PC-3 (cell line): ENCODE results near the gene TOM1L2. TPM values are rescaled to one million over a fixed set of nuclear protein-coding genes. Genes with fewer than 3 reads are reported as not detected.
A peak's percentile ranks its signal among the peaks of the same experiment; 100 is the strongest.

ENCODE experiments used
- ATAC-seq: fragments of 200-7000 bp; cut with Tn5 transposase; 2 replicates; pipeline ENCODE4 v1.9.1; 2020; ENCODE audit warnings: mild to moderate bottlenecking, moderate library complexity
- BruUV-seq: library from RNA; stranded (reverse); fragments of 400-500 nt; replicated peaks from 2 replicates; lab custom pipeline; 2021; lab: Mats Ljungman, UMichigan
- CTCF ChIA-PET: fragments of 300-600 bp; sonication (Branson Sonifier 250); formaldehyde crosslinking; loops from one replicate; lab custom pipeline; 2022; ENCODE audit warnings: antibody characterized with exemption; lab: Charles Lee
- POLR2A ChIA-PET: fragments of 300-600 bp; sonication (Branson Sonifier 250); formaldehyde crosslinking; loops from one replicate; lab custom pipeline; 2022; ENCODE audit warnings: antibody characterized with exemption; ENCODE audit not compliant: unreplicated experiment; lab: Charles Lee
- DNase-seq: peaks from one replicate; pipeline ENCODE4 v3.0.0-alpha.2; 2015
- H2AFZ ChIP-seq: fragments of 300-600 bp; sonication (generic); 2 replicates; pipeline ENCODE4 v1.6.0; 2016; ENCODE audit warnings: antibody characterized with exemption, low read length
- H3F3A ChIP-seq: fragments of 300-600 bp; sonication (generic); one replicate; pipeline ENCODE4 v1.6.0; 2017; ENCODE audit warnings: antibody characterized with exemption, low read length, control low read depth, mild to moderate bottlenecking; ENCODE audit not compliant: unreplicated experiment
- H3K27ac ChIP-seq: fragments of 300-600 bp; sonication (generic); 2 replicates; pipeline ENCODE4 v1.5.1; 2016; ENCODE audit warnings: mild to moderate bottlenecking, low read length
- H3K27me3 ChIP-seq: fragments of 300-600 bp; sonication (generic); 2 replicates; pipeline ENCODE4 v1.6.1; 2016; ENCODE audit warnings: low read length, mixed read lengths
- H3K36me3 ChIP-seq: fragments of 300-600 bp; sonication (generic); 2 replicates; pipeline ENCODE4 v1.6.1; 2016; ENCODE audit warnings: low read depth, mixed run types, low read length, mixed read lengths
- H3K4me1 ChIP-seq: fragments of 300-600 bp; sonication (generic); 2 replicates; pipeline ENCODE4 v1.5.1; 2016; ENCODE audit warnings: low read length; ENCODE audit not compliant: insufficient read depth
- H3K4me2 ChIP-seq: fragments of 300-600 bp; sonication (generic); 2 replicates; pipeline ENCODE4 v1.6.0; 2016; ENCODE audit warnings: low read length
- H3K4me3 ChIP-seq: fragments of 300-600 bp; sonication (generic); 2 replicates; pipeline ENCODE4 v1.5.1; 2016; ENCODE audit warnings: mild to moderate bottlenecking, low read length, mixed read lengths
- H3K79me2 ChIP-seq: fragments of 300-600 bp; sonication (generic); 2 replicates; pipeline ENCODE4 v1.6.1; 2017; ENCODE audit warnings: low read length, mixed read lengths
- H3K9ac ChIP-seq: fragments of 300-600 bp; sonication (generic); 2 replicates; pipeline ENCODE4 v1.6.0; 2016; ENCODE audit warnings: mild to moderate bottlenecking, low read length
- H3K9me2 ChIP-seq: fragments of 300-600 bp; sonication (generic); replicated peaks from 2 replicates; pipeline ENCODE4 v1.6.1; 2016; ENCODE audit warnings: mixed run types, low read length, mixed read lengths
- H3K9me3 ChIP-seq: fragments of 300-600 bp; sonication (generic); 2 replicates; pipeline ENCODE4 v1.6.1; 2016; ENCODE audit warnings: low read length, mixed read lengths
- H4K20me1 ChIP-seq: fragments of 300-600 bp; sonication (generic); 2 replicates; pipeline ENCODE4 v1.6.1; 2016; ENCODE audit warnings: low read length, mixed read lengths
- EZH2 ChIP-seq: fragments of 300-600 bp; sonication (generic); IDR thresholded peaks from one replicate; pipeline ENCODE4 v1.6.1; 2017; ENCODE audit warnings: antibody characterized with exemption, mild to moderate bottlenecking, low read length; ENCODE audit not compliant: unreplicated experiment
- EZH2phosphoT487 ChIP-seq: fragments of 300-600 bp; sonication (generic); IDR thresholded peaks from 2 replicates; pipeline ENCODE4 v1.6.1; 2018; ENCODE audit warnings: mild to moderate bottlenecking, antibody characterized with exemption, low read length, borderline replicate concordance
- intact Hi-C: fragments of 100-400 bp; cut with micrococcal nuclease; formaldehyde crosslinking; loops from 2 replicates; pipeline ENCODE4 v1.9.0; 2023
- total RNA-seq: library from RNA; depleted of rRNA; stranded (reverse); fragments of >200 nt; gene quantifications from 2 replicates; pipeline ENCODE4 v1.2.3, GENCODE V29; 2014
- TF ChIP-seq, protein P1 (sequence below): fragments of 300-600 bp; sonication (generic); conservative IDR thresholded peaks from 2 replicates; pipeline ENCODE4 v1.5.1; 2017; ENCODE audit warnings: antibody characterized with exemption, low read depth, mild to moderate bottlenecking, low read length

Gene TOM1L2
- total RNA-seq, 1 experiment from 2014 or later = 53.3 TPM

DNA sequence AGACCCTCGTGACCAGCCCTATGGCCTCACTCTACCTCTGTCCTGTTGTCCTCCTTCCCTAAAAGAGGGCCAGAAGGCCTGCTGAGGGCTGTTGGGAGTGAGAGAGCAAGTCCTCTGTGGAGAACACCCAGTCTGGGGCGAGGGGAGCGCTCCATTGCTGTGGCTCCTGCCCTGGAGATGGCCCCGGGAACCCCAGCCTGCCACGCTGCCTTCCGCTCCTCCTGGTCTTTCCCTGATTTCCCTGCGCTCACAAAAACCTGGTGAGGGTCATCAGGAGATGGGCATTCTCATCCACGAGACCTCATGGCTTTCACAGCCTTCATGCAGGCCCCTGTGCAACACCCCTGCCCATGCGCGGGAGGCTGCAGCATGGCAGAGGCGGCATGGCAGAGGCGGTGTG, 21.7 kb upstream of the TOM1L2 start:
- H3K79me2 ChIP-seq = no peaks in the 10 kb centered on the region
- DNase-seq (no peak), ATAC-seq (no peak)
- TF ChIP-seq, protein P1, sequence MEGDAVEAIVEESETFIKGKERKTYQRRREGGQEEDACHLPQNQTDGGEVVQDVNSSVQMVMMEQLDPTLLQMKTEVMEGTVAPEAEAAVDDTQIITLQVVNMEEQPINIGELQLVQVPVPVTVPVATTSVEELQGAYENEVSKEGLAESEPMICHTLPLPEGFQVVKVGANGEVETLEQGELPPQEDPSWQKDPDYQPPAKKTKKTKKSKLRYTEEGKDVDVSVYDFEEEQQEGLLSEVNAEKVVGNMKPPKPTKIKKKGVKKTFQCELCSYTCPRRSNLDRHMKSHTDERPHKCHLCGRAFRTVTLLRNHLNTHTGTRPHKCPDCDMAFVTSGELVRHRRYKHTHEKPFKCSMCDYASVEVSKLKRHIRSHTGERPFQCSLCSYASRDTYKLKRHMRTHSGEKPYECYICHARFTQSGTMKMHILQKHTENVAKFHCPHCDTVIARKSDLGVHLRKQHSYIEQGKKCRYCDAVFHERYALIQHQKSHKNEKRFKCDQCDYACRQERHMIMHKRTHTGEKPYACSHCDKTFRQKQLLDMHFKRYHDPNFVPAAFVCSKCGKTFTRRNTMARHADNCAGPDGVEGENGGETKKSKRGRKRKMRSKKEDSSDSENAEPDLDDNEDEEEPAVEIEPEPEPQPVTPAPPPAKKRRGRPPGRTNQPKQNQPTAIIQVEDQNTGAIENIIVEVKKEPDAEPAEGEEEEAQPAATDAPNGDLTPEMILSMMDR = no peak
- TF ChIP-seq EZH2 = no peak
- no peak for TF ChIP-seq EZH2phosphoT487
- H3K36me3 ChIP-seq = no peaks in the 10 kb centered on the region
- H3K9ac ChIP-seq = no peak overlapping the region
- H3K4me2 ChIP-seq = no peak overlapping the region
- no TSS peak for BruUV-seq
- no peak overlapping the region for H2AFZ ChIP-seq
- H3F3A ChIP-seq = no peaks in the 10 kb centered on the region
- no peaks in the 10 kb centered on the region for H4K20me1 ChIP-seq
- H3K4me3 ChIP-seq = no peak overlapping the region
- intact Hi-C loops = loop anchor here (5.0 kb wide), 1 partner anchor 38 kb away; no protein-coding TSS in a partner anchor
- no peaks in the 10 kb centered on the region for H3K9me3 ChIP-seq
- peaks cover 23% of the 10 kb centered on the region for H3K4me1 ChIP-seq
- ChIA-PET POLR2A (no interaction called here), CTCF (no interaction called here)
- no peaks in the 10 kb centered on the region for H3K9me2 ChIP-seq
- no peak overlapping the region for H3K27ac ChIP-seq
- H3K27me3 ChIP-seq = no peaks in the 10 kb centered on the region

DNA sequence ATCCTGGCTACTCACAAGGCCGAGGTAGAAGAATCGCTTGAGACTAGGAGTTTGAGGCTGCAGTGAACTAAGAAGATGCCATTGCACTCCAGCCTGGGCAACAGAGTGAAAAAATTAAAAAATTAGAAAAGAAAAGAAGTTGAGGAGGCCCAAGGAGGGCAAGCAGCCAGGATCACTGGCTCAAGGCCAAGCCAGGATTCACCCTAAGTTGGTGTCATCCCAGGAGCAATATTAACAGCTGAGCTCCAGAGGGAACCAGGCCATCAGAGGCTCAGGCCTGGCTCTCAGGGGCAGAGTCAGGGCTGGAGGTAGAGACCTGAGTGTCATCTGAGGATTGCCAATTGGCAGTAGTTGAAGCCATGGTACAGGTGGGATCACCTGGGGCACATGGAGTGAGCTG, 21.2 kb upstream of the TOM1L2 start:
- Histone ChIP-seq H3K9me2 (no peaks in the 10 kb centered on the region), H3K27ac (no peak overlapping the region), H3K36me3 (no peaks in the 10 kb centered on the region), H2AFZ (no peak overlapping the region), H3K79me2 (no peaks in the 10 kb centered on the region), H3F3A (no peaks in the 10 kb centered on the region), H3K9ac (no peak overlapping the region), H4K20me1 (no peaks in the 10 kb centered on the region), H3K4me1 (peaks cover 23% of the 10 kb centered on the region), H3K27me3 (no peaks in the 10 kb centered on the region), H3K4me3 (no peak overlapping the region), H3K9me3 (no peaks in the 10 kb centered on the region), H3K4me2 (no peak overlapping the region)
- CTCF ChIA-PET = no interaction called here
- DNase-seq (no peak), ATAC-seq (no peak)
- BruUV-seq = no TSS peak
- POLR2A ChIA-PET = no interaction called here
- no peak for TF ChIP-seq EZH2phosphoT487
- no peak for TF ChIP-seq EZH2
- TF ChIP-seq, protein P1 = no peak
- intact Hi-C loops = loop anchor here (5.0 kb wide), 1 partner anchor 39 kb away; no protein-coding TSS in a partner anchor

DNA sequence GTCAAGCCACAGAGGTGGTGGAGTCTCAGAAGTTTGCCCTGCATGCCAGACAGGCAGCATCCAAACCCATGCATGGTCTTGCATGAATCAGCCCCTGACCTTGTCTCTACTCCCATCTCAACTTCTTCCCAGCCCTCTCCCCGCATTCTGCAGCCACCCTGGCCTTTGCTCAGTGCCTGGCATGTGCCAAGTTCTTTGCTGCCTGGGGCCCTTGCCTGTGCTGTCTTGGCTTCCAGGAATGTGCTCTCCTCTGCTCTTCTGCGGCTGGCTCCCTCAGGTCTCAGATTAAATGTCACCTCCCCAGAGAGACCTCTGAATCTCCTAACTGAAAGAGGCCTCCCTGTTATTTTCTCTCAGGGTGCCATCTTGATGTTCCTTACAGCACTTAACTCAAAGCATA, 18.1 kb upstream of the TOM1L2 start:
- Histone ChIP-seq H3K4me2 (peak overlapping the region; percentile 50), H3K27me3 (no peaks in the 10 kb centered on the region), H3K36me3 (no peaks in the 10 kb centered on the region), H2AFZ (peak overlapping the region; percentile 43), H4K20me1 (no peaks in the 10 kb centered on the region), H3K27ac (peak overlapping the region; percentile 94), H3K4me3 (peak overlapping the region; percentile 0; the same call in 1 of the 2 replicates), H3K9me3 (no peaks in the 10 kb centered on the region), H3K9me2 (no peaks in the 10 kb centered on the region), H3K4me1 (peaks cover 23% of the 10 kb centered on the region), H3K9ac (peak overlapping the region; percentile 65), H3K79me2 (no peaks in the 10 kb centered on the region), H3F3A (no peaks in the 10 kb centered on the region)
- ChIA-PET CTCF (no interaction called here), POLR2A (interaction anchor here (0.7 kb wide), 1 partner anchor 10 kb away, joined by 6 read pairs; no protein-coding TSS in a partner anchor)
- DNase-seq (peak; percentile 88), ATAC-seq (peak; percentile 53)
- TF ChIP-seq, protein P1 = no peak
- TF ChIP-seq EZH2 = no peak
- no peak for TF ChIP-seq EZH2phosphoT487
- no TSS peak for BruUV-seq
- intact Hi-C loops = loop anchor here (5.0 kb wide), 1 partner anchor 42 kb away; no protein-coding TSS in a partner anchor
